ENCODE measurements around the gene STIM1.

The STIM1 gene

DNA sequence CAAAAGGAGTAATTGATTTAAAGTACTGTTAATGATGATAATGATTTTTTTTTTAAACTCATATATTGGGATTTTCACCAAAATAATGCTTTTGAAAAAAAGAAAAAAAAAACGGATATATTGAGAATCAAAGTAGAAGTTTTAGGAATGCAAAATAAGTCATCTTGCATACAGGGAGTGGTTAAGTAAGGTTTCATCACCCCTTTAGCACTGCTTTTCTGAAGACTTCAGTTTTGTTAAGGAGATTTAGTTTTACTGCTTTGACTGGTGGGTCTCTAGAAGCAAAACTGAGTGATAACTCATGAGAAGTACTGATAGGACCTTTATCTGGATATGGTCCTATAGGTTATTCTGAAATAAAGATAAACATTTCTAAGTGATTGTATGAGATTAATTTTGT is 283.0 kb downstream of the STIM1 start:
- no peak for DNase-seq

DNA sequence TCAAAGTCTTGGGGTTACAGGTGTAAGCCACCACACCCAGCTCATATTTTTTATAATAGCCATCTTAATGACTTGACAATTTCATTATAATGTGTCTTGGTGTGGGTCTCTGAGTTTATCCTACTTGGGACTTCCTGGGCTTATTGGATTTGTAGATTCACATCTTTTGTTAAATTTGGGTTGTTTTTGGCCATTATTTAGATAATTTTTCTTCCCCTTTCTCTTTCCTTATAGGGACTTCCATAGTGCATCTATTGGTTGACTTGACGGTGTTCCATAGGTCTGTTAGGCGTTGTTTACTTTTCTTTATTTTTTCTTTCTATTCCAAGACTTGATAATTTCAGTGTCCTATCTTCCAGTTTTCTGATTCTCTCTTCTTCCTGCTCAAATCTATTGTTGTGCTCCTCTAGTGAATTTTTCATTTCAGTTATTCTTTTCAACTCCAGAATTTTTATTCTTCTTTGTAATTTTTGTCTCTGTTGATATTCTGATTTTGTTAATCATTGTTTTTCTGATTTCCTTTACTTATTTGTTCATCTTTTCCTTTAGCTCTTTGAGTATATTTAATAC is 284.7 kb downstream of the STIM1 start:
- DNase-seq, result no peak
